Measurements from ENCODE around the gene ENSA.

Gene ENSA

GRCh38 chr1:150572918-150573647 lies 56.3 kb downstream of the ENSA start:
- no peak for DNase-seq
- in situ Hi-C loops (cut with MboI; ENCODE audit: low pct_unique_long_range_greater_than_20kb, low sequenced_read_pairs): no loop called here

Data from KBM-7 (cell line).